ENCODE measurements around the gene ITPR1.

GRCh38 chr3:4758249-4758860 lies 265.2 kb downstream of the ITPR1 start:
- no peak for TF ChIP-seq POLR2AphosphoS5 (IDR thresholded peaks at IDR 0.05; ENCODE audit: low read depth)
- TF ChIP-seq CTCF (IDR thresholded peaks at IDR 0.05; ENCODE audit: insufficient read depth, low read length): no peak
- TF ChIP-seq SPI1 (IDR thresholded peaks at IDR 0.05; ENCODE audit: borderline replicate concordance, low read depth): no peak
- TF ChIP-seq REST (IDR thresholded peaks at IDR 0.05; ENCODE audit: insufficient replicate concordance, low read depth): no peak

Data from HL-60 (cell line).